Caco-2 (cell line): ENCODE results near the gene TRPM4. TPM values are rescaled to one million over a fixed set of nuclear protein-coding genes. Genes with fewer than 3 reads are reported as not detected.

Source experiments
- BruUV-seq: library from RNA; stranded (reverse); fragments of 400-500 nt; replicated peaks from 2 replicates; lab custom pipeline; 2021; lab: Mats Ljungman, UMichigan
- CTCF ChIA-PET: fragments of 300-600 bp; sonication (Branson Sonifier 250); formaldehyde crosslinking; loops from one replicate; lab custom pipeline; 2022; ENCODE audit warnings: antibody characterized with exemption; lab: Charles Lee
- POLR2A ChIA-PET: fragments of 300-600 bp; sonication (Branson Sonifier 250); formaldehyde crosslinking; loops from one replicate; lab custom pipeline; 2022; ENCODE audit warnings: antibody characterized with exemption; lab: Charles Lee
- DNase-seq, 2 experiments: peaks; one replicate each; pipeline versions ENCODE4 v3.0.0 to v3.0.0-alpha.2; 2020 to 2022
- H3K27me3 ChIP-seq: replicated peaks from 2 replicates; pipeline ENCODE4 v1.6.0; 2011; ENCODE audit warnings: low read length; ENCODE audit not compliant: control insufficient read depth, insufficient read depth
- H3K36me3 ChIP-seq: 2 replicates; pipeline ENCODE4 v1.5.1; 2011; ENCODE audit warnings: low read length; ENCODE audit not compliant: control insufficient read depth, insufficient read depth
- H3K4me1 ChIP-seq: fragments of 250-450 bp; sonication (Bioruptor Pico); 2 replicates; pipeline ENCODE4 v1.5.1; 2020; ENCODE audit warnings: mild to moderate bottlenecking
- H3K4me3 ChIP-seq: 2 replicates; pipeline ENCODE4 v1.5.1; 2011; ENCODE audit warnings: low read depth, mild to moderate bottlenecking, control low read depth, low read length
- H3K9me3 ChIP-seq: fragments of 250-450 bp; sonication (Bioruptor Pico); 2 replicates; pipeline ENCODE4 v1.5.1; 2020; ENCODE audit warnings: mild to moderate bottlenecking, moderate library complexity
- H3K27ac Mint-ChIP-seq: one replicate; pipeline ENCODE4 v1.8.0; 2022; ENCODE audit warnings: mixed read lengths; ENCODE audit not compliant: unreplicated experiment
- H3K27me3 Mint-ChIP-seq: one replicate; pipeline ENCODE4 v1.8.0; 2022; ENCODE audit warnings: mixed read lengths; ENCODE audit not compliant: insufficient read depth, unreplicated experiment
- H3K36me3 Mint-ChIP-seq: one replicate; pipeline ENCODE4 v1.8.0; 2022; ENCODE audit warnings: mild to moderate bottlenecking, mixed read lengths; ENCODE audit not compliant: insufficient read depth, unreplicated experiment
- H3K4me1 Mint-ChIP-seq: one replicate; pipeline ENCODE4 v1.8.0; 2022; ENCODE audit warnings: low read depth, mixed read lengths; ENCODE audit not compliant: unreplicated experiment
- H3K4me3 Mint-ChIP-seq: one replicate; pipeline ENCODE4 v1.8.0; 2022; ENCODE audit warnings: mild to moderate bottlenecking, moderate library complexity, mixed read lengths; ENCODE audit not compliant: unreplicated experiment
- H3K9me3 Mint-ChIP-seq: one replicate; pipeline ENCODE4 v1.8.0; 2022; ENCODE audit warnings: mixed read lengths; ENCODE audit not compliant: unreplicated experiment
- intact Hi-C: fragments of 100-400 bp; cut with micrococcal nuclease; formaldehyde crosslinking; loops from one replicate; pipeline ENCODE4 v1.10.0; 2022; ENCODE audit not compliant: unreplicated experiment
- total RNA-seq: library from RNA; stranded (reverse); gene quantifications from 2 replicates; pipeline ENCODE4 v1.2.3, GENCODE V29; 2022
- TF ChIP-seq, protein P1 (sequence below), 2 experiments: fragments of 200-600 bp in 1 of 2; IDR thresholded peaks; 1 replicate in 1 of 2; 2 replicates in 1 of 2; pipeline versions ENCODE4 v1.5.1 to v1.8.0; 2011 to 2022; ENCODE audit warnings: antibody characterized with exemption in 1 of 2, control low read depth in 1 of 2, inconsistent platforms in 1 of 2, low read depth in 1 of 2, low read length in 1 of 2, mild to moderate bottlenecking in 1 of 2, moderate library complexity in 1 of 2; ENCODE audit not compliant: insufficient read depth in 1 of 2, severe bottlenecking in 1 of 2, unreplicated experiment in 1 of 2

Gene TRPM4
- total RNA-seq, 1 experiment from 2014 or later, result 27.8 TPM

DNA sequence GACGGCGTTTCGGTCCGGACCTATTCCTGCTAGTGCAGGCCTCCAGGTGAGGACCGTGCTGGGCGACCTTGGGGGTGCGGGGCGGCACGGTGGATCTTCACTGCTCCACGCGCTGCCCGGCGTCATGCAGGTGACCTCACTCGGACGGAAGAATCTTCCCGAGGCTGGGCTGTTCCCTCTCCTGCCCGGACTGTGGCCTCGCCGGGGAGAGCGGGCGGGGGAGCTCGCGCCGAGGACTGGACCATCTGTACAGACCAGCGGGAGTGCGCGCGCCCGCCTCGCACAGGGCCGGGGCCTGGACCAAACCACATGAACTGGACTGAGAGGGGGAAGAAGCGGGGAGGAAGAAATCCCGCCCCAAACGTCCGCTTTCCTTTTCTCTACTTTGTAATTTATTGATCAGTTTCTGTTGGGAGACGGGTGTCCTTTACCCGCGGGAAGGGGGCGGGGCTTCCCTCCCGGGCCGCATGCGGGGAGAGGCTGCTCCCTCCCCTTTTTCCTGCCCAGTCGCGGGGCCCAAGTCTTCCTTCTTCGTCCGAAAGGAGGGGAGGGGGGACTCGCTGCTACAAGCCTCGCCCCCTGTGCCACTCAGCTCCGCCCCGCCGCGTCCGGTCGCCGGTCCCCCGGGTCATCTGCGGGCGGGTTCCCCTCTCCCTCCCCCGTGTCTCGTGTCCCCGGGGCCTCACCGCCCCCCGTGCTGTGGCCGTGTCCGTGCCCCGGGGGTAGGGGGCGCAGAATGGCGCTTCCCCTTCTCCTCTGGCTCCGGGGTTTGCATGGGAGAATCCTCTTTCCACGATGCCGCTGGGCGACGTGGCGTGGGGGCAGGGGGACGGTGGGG, 7.3 kb upstream of the TRPM4 start:
- TF ChIP-seq, protein P1, sequence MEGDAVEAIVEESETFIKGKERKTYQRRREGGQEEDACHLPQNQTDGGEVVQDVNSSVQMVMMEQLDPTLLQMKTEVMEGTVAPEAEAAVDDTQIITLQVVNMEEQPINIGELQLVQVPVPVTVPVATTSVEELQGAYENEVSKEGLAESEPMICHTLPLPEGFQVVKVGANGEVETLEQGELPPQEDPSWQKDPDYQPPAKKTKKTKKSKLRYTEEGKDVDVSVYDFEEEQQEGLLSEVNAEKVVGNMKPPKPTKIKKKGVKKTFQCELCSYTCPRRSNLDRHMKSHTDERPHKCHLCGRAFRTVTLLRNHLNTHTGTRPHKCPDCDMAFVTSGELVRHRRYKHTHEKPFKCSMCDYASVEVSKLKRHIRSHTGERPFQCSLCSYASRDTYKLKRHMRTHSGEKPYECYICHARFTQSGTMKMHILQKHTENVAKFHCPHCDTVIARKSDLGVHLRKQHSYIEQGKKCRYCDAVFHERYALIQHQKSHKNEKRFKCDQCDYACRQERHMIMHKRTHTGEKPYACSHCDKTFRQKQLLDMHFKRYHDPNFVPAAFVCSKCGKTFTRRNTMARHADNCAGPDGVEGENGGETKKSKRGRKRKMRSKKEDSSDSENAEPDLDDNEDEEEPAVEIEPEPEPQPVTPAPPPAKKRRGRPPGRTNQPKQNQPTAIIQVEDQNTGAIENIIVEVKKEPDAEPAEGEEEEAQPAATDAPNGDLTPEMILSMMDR (IDR thresholded peaks at IDR 0.05; ENCODE audit: insufficient read depth in 1 of 2, low read depth in 1 of 2, low read length in 1 of 2, severe bottlenecking in 1 of 2, unreplicated experiment in 1 of 2), result no peak
- Histone ChIP-seq H3K4me1 (peaks cover 13% of the 10 kb centered on the region), H3K9me3 (no peaks in the 10 kb centered on the region), H3K27me3 (no peaks in the 10 kb centered on the region), H3K36me3 (no peaks in the 10 kb centered on the region), H3K4me3 (peak overlapping the region; percentile 69)
- TSS peak; percentile 71 for BruUV-seq
- peaks cover 58% of the 10 kb centered on the region for H3K36me3 Mint-ChIP-seq
- H3K27me3 Mint-ChIP-seq, result no peaks in the 10 kb centered on the region
- H3K4me3 Mint-ChIP-seq, result peak overlapping the region; percentile 91
- H3K4me1 Mint-ChIP-seq, result peaks cover 30% of the 10 kb centered on the region
- ChIA-PET POLR2A (interaction anchor here (0.5 to 2.1 kb wide), 6 partner anchors 22 to 514 kb away, joined by 3 to 14 read pairs (median 3); partner anchors contain the start of genes KCNA7 and NTF4), CTCF (interaction anchor here (0.6 to 4.6 kb wide), 10 partner anchors 23 to 490 kb away, joined by 4 to 38 read pairs (median 7); partner anchors contain the start of genes LIN7B and PPFIA3)
- peaks cover 13% of the 10 kb centered on the region for H3K9me3 Mint-ChIP-seq
- peak overlapping the region; percentile 61 for H3K27ac Mint-ChIP-seq
- intact Hi-C loops, result loop anchor here (2.0 kb wide), 1 partner anchor 58 kb away; no protein-coding TSS in a partner anchor
- peak; percentile 92 to 96 for DNase-seq

DNA sequence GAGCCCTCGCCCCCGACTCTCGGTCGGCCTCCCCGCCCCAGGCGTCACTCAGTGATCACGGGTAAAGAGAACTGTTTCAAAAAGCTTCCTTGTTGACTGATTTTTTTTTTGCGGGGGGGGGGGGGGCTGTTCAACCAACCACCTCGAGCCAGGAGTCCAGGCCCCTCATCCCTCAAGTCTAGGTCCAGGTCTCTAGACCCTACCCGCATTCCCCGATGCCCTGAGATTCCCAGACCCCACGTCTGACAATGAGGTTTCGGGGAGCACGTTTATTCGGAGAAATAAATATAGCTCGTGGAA, 6.7 kb upstream of the TRPM4 start:
- peaks cover 13% of the 10 kb centered on the region for H3K9me3 Mint-ChIP-seq
- DNase-seq, result no peak
- TF ChIP-seq, protein P1 (IDR thresholded peaks at IDR 0.05; ENCODE audit: insufficient read depth in 1 of 2, low read depth in 1 of 2, low read length in 1 of 2, severe bottlenecking in 1 of 2, unreplicated experiment in 1 of 2), result no peak
- no peaks in the 10 kb centered on the region for H3K27me3 ChIP-seq
- peaks cover 55% of the 10 kb centered on the region for H3K36me3 Mint-ChIP-seq
- H3K4me1 ChIP-seq, result peaks cover 13% of the 10 kb centered on the region
- H3K4me3 ChIP-seq, result peak overlapping the region; percentile 69
- peaks cover 25% of the 10 kb centered on the region for H3K4me1 Mint-ChIP-seq
- BruUV-seq, result no TSS peak
- no peak overlapping the region for H3K27ac Mint-ChIP-seq
- no peaks in the 10 kb centered on the region for H3K27me3 Mint-ChIP-seq
- intact Hi-C loops, result loop anchor here (2.0 kb wide), 1 partner anchor 58 kb away; no protein-coding TSS in a partner anchor
- CTCF ChIA-PET, result interaction anchor here (0.6 to 4.6 kb wide), 10 partner anchors 20 to 490 kb away, joined by 3 to 38 read pairs (median 8); partner anchors contain the start of genes LIN7B and PPFIA3
- H3K4me3 Mint-ChIP-seq, result peak overlapping the region; percentile 91
- H3K36me3 ChIP-seq, result no peaks in the 10 kb centered on the region
- POLR2A ChIA-PET, result interaction anchor here (1.0 kb wide), 1 partner anchor 36 kb away, joined by 3 read pairs; no protein-coding TSS in a partner anchor
- no peaks in the 10 kb centered on the region for H3K9me3 ChIP-seq
